Loucy (cell line): Measurements from ENCODE around the gene ARHGAP42.

Experiments
- CTCF ChIP-seq: fragments of 200-600 bp; sonication (generic); conservative IDR thresholded peaks from 2 replicates; pipeline ENCODE4 v1.5.1; 2014; ENCODE audit warnings: mild to moderate bottlenecking, antibody characterized with exemption, low read length
- EZH2phosphoT487 ChIP-seq: fragments of 200-600 bp; IDR thresholded peaks from 2 replicates; pipeline ENCODE4 v1.6.1; 2018; ENCODE audit warnings: antibody characterized with exemption, mild to moderate bottlenecking, moderate library complexity, borderline replicate concordance

- TF ChIP-seq CTCF (no peak), EZH2phosphoT487 (no peak)
Observed at GRCh38 chr11:100760744-100761143, 73.7 kb downstream of the ARHGAP42 start.
